Fibroblast of pulmonary artery (primary cell): ENCODE measurements around the gene MPL.

Source experiments
- DNase-seq: peaks from one replicate; pipeline ENCODE4 v3.0.0-alpha.2; 2010; ENCODE audit warnings: low read depth
- H3K4me3 ChIP-seq: replicated peaks from 2 replicates; pipeline ENCODE4 v1.5.1; 2011; ENCODE audit warnings: low read depth, mild to moderate bottlenecking, control low read depth, low read length, moderate library complexity
- TF ChIP-seq, protein P1 (sequence below): IDR thresholded peaks from 2 replicates; pipeline ENCODE4 v1.5.1; 2011; ENCODE audit warnings: mild to moderate bottlenecking, control low read depth, low read length, inconsistent platforms; ENCODE audit errors: missing control alignments

Gene MPL

GRCh38 chr1:43334453-43335205, 3.0 kb upstream of the MPL start:
- DNase-seq, result no peak
- no peak overlapping the region for H3K4me3 ChIP-seq
- TF ChIP-seq, protein P1, sequence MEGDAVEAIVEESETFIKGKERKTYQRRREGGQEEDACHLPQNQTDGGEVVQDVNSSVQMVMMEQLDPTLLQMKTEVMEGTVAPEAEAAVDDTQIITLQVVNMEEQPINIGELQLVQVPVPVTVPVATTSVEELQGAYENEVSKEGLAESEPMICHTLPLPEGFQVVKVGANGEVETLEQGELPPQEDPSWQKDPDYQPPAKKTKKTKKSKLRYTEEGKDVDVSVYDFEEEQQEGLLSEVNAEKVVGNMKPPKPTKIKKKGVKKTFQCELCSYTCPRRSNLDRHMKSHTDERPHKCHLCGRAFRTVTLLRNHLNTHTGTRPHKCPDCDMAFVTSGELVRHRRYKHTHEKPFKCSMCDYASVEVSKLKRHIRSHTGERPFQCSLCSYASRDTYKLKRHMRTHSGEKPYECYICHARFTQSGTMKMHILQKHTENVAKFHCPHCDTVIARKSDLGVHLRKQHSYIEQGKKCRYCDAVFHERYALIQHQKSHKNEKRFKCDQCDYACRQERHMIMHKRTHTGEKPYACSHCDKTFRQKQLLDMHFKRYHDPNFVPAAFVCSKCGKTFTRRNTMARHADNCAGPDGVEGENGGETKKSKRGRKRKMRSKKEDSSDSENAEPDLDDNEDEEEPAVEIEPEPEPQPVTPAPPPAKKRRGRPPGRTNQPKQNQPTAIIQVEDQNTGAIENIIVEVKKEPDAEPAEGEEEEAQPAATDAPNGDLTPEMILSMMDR, result no peak

DNA sequence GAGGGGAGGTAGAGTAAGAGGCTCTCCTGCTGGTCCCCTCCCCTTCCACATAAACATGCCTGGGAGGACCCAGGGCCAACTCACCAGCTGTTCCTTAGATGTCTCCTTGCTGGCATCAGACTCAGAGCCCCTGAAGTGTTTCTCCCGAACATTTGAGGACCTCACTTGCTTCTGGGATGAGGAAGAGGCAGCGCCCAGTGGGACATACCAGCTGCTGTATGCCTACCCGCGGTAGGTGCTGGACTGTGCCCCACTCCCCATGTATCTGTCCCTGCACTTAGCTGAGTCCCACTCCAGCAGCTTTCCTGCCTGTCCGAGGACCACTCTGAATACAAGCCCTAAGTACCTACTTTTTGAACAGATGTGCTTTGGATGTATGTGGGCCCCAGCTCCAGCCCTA, 383 bp downstream of the MPL start:
- TF ChIP-seq, protein P1, result no peak
- DNase-seq, result no peak
- H3K4me3 ChIP-seq, result no peak overlapping the region

DNA sequence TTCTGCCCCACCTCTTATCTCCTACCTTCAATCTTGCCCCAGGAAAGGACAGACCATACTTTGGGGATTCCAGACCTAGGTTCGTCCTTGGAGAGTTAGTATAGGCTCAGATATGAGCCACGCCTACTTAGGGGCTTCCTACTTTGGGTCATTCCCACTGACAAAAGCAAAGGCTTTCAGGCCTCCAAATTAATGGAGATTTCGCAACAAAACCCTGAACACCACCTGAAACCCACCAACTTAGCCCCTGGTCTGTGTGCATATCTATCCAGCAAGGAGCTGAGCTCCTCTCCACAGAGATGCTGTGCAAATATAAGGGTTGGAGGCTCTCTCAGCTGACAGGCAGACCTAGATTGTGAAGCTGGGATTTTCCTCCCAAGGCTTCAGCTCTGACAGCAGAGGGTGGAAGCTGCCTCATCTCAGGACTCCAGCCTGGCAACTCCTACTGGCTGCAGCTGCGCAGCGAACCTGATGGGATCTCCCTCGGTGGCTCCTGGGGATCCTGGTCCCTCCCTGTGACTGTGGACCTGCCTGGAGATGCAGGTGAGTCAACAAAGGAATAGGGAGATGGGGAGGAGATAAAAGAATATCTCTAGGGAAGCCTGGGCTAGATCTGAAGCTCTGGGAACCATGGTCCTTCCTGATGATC, 2.1 kb downstream of the MPL start:
- TF ChIP-seq, protein P1, result no peak
- no peak overlapping the region for H3K4me3 ChIP-seq

DNA sequence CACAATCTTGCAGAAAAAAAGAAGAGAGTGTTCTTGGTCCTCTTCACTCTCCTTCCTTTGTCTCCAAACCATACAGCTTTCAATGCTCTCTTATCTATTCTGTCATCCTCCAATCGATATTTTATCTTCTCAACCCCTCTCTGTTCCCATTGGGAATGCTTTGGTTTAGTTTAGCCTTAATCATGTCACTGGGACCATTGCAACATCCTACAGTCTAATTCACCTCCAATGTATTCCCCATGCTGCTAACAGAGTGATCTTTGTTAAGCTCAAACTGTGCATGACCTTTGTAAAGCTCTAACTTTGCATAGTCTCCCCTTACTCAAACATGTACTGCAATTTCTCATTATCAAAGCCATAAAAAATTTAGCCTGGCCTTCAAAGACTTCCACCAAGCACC, 2.9 kb downstream of the MPL start:
- TF ChIP-seq, protein P1, result no peak
- DNase-seq, result no peak
- H3K4me3 ChIP-seq, result no peak overlapping the region

More for the DNA sequence above, 2.1 kb downstream of the MPL start:
- DNase-seq, result no peak

DNA sequence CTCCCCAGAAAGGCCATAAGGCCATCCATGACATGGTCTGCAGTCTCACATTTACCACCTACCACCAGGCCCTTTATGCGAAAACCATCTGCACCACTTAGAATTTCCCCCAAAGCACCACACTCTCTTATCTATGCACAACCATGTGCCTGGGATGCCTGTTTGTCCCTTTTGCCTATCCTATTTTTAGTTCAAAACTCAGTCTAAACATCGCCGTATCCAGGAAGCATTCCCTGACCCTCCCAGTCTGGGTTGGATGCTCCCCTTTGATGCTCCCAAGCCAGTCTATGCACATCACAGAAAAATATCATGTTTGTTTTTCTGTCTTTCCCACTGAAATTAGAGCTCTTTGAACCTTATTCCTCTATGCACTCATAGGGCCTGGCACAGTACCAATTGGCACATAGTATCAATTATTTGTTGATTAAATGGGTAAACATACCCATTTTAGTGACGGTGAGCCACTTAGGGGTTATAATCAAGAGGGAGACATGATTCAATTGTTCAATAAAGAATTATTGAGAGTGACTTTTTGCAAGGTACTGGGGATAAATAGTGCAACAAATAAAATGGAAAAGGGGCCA, 6.7 kb downstream of the MPL start:
- DNase-seq, result no peak
- TF ChIP-seq, protein P1, result no peak
- no peak overlapping the region for H3K4me3 ChIP-seq

GRCh38 chr1:43345120-43345519, 7.5 kb downstream of the MPL start:
- no peak overlapping the region for H3K4me3 ChIP-seq
- TF ChIP-seq, protein P1, result no peak
- no peak for DNase-seq
